Mesendoderm (in vitro differentiated cells): ENCODE results near the gene IL17RE.

Source experiments
- DNase-seq: peaks from one replicate; pipeline ENCODE4 v3.0.0; 2013
- H2AK5ac ChIP-seq: 2 replicates; pipeline ENCODE4 v1.6.1; 2013; ENCODE audit warnings: low read length, inconsistent platforms
- H2BK120ac ChIP-seq: 2 replicates; pipeline ENCODE4 v1.6.1; 2013; ENCODE audit warnings: low read depth, mild to moderate bottlenecking, low read length, moderate library complexity, mixed read lengths
- H2BK15ac ChIP-seq: replicated peaks from 2 replicates; pipeline ENCODE4 v1.6.1; 2013; ENCODE audit warnings: low read depth, mild to moderate bottlenecking, moderate library complexity
- H2BK5ac ChIP-seq: 2 replicates; pipeline ENCODE4 v1.6.1; 2013; ENCODE audit warnings: low read length, inconsistent platforms
- H3K18ac ChIP-seq: 2 replicates; pipeline ENCODE4 v1.6.1; 2013; ENCODE audit warnings: mild to moderate bottlenecking, low read length, mixed read lengths
- H3K23ac ChIP-seq: one replicate; pipeline ENCODE4 v1.6.1; 2013; ENCODE audit warnings: low read length
- H3K27ac ChIP-seq: 2 replicates; pipeline ENCODE4 v1.5.1; 2013; ENCODE audit warnings: low read depth, mild to moderate bottlenecking, inconsistent platforms, low read length, moderate library complexity
- H3K27me3 ChIP-seq: 2 replicates; pipeline ENCODE4 v1.6.1; 2013; ENCODE audit warnings: low read length, control low read depth, mild to moderate bottlenecking, inconsistent platforms; ENCODE audit not compliant: insufficient read depth, poor library complexity
- H3K36me3 ChIP-seq: 2 replicates; pipeline ENCODE4 v1.6.1; 2013; ENCODE audit warnings: low read length, inconsistent platforms; ENCODE audit not compliant: control insufficient read depth, insufficient read depth
- H3K4ac ChIP-seq: one replicate; pipeline ENCODE4 v1.6.1; 2013; ENCODE audit warnings: low read depth, mild to moderate bottlenecking, low read length, moderate library complexity
- H3K4me1 ChIP-seq: 2 replicates; pipeline ENCODE4 v1.6.1; 2013; ENCODE audit warnings: low read depth, low read length, inconsistent platforms; ENCODE audit not compliant: control insufficient read depth
- H3K4me2 ChIP-seq: 2 replicates; pipeline ENCODE4 v1.6.1; 2013; ENCODE audit warnings: low read length
- H3K4me3 ChIP-seq: 2 replicates; pipeline ENCODE4 v1.5.1; 2013; ENCODE audit warnings: mild to moderate bottlenecking, low read length
- H3K56ac ChIP-seq: one replicate; pipeline ENCODE4 v1.6.1; 2013; ENCODE audit warnings: low read length
- H3K79me1 ChIP-seq: 2 replicates; pipeline ENCODE4 v1.6.1; 2013; ENCODE audit warnings: low read length, inconsistent platforms
- H3K79me2 ChIP-seq: 2 replicates; pipeline ENCODE4 v1.6.1; 2013; ENCODE audit warnings: mild to moderate bottlenecking, low read length; ENCODE audit not compliant: control insufficient read depth, insufficient read depth
- H3K9ac ChIP-seq: 2 replicates; pipeline ENCODE4 v1.6.1; 2013; ENCODE audit warnings: low read length, inconsistent platforms
- H4K5ac ChIP-seq: one replicate; pipeline ENCODE4 v1.6.1; 2013; ENCODE audit warnings: low read length
- H4K8ac ChIP-seq: one replicate; pipeline ENCODE4 v1.6.1; 2013; ENCODE audit warnings: low read depth, mild to moderate bottlenecking, control low read depth, low read length, moderate library complexity
- WGBS: extraction: QIAGEN DNeasy Blood & Tissue Kit; methylation state at CpG from one replicate; pipeline ENCODE4 v1.1.7; 2013; ENCODE audit warnings: low lambda C conversion rate, missing lambda C conversion rate; ENCODE audit not compliant: insufficient coverage; ENCODE audit errors: extremely low coverage; 5-methylcytosine and 5-hydroxymethylcytosine counted together

Gene IL17RE

DNA sequence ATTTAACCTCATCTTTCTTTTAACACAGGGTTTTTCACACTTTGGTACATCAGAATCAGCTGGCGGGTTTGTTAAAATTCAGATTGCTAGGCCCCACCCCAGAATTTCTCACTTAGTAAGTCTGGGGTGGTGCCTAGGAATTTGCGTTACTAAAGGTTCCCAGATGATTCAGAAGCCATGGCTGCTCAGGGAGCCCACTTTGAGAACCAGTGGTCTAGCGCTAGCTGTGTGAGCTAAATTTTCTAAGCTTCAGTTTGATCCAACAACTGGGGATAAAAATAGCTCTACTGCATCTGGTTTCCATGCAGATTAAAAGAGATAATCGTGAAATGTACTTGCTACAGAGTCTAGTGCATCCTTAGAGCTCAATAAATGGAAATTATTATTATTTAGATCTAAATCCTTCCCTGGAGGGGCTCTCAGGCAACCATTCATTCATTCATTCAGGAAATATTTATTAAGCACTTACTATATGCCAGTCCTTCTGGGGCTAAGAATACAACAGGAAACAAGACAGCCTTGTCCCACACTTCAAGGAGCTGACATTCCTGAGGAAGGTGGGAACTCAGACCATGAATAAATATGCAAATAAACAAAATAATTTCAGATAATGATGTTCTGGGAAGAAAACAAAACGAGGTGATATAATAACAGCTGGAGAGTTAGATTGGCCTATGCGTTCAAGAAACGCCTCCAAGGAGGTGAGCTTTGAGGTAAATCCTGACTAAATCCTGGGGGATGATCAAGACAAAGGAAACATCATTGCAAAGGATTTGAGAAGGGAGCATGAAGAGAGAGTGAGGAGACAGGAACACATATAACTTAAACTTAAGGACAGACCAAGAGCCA, 18.7 kb upstream of the IL17RE start:
- Histone ChIP-seq H3K4me3 (no peak overlapping the region), H3K23ac (no peak overlapping the region), H4K5ac (no peak overlapping the region), H2BK120ac (no peak overlapping the region), H3K27ac (no peak overlapping the region), H3K79me1 (no peaks in the 10 kb centered on the region), H3K4ac (no peak overlapping the region), H3K9ac (no peak overlapping the region), H4K8ac (no peak overlapping the region), H3K79me2 (no peaks in the 10 kb centered on the region), H3K56ac (no peak overlapping the region), H3K18ac (no peak overlapping the region), H3K4me2 (no peak overlapping the region), H3K27me3 (no peaks in the 10 kb centered on the region), H2BK5ac (no peak overlapping the region), H3K36me3 (no peaks in the 10 kb centered on the region), H2AK5ac (no peak overlapping the region), H2BK15ac (no peak overlapping the region), H3K4me1 (no peaks in the 10 kb centered on the region)
- WGBS: no CpG with 5 or more reads among the region's 7 CpGs
- DNase-seq: peak; percentile 41

DNA sequence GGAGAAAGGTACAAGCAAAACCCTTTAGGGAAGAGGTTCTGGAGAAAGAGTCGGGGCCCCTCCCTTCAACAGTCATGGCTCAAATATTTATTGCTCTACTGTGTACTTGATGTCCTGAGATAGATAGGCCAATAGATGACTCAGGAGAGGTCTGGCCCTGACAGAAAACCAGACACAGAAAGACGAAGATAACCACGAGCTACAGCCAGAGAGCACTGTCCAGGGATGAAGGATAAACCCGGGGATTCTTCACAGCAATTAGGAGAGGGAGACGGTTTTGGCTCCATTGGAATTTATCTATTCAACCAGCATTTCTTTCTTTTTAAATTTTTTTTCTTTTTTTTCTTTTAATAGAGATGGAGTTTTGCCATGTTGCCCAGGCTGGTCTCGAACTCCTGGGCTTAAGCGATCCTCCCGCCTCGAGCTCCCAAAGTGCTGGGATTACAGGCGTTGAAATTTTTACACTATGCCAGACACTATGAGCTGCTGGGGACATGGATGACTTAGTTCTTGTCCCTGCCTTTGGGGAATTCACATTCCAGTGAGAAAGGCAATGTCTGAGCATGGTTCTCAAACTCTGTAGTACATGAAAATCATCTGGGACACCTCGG, 18.0 kb upstream of the IL17RE start:
- no peak overlapping the region for H4K8ac ChIP-seq
- H3K36me3 ChIP-seq: no peaks in the 10 kb centered on the region
- H3K9ac ChIP-seq: no peak overlapping the region
- H3K79me1 ChIP-seq: no peaks in the 10 kb centered on the region
- H2BK5ac ChIP-seq: no peak overlapping the region
- no peak overlapping the region for H2BK15ac ChIP-seq
- no peak overlapping the region for H3K4me3 ChIP-seq
- no CpG with 5 or more reads among the region's 11 CpGs for WGBS
- H2BK120ac ChIP-seq: no peak overlapping the region
- H3K4me2 ChIP-seq: no peak overlapping the region
- no peak overlapping the region for H3K27ac ChIP-seq
- H3K18ac ChIP-seq: no peak overlapping the region
- no peaks in the 10 kb centered on the region for H3K27me3 ChIP-seq
- H2AK5ac ChIP-seq: no peak overlapping the region
- H3K23ac ChIP-seq: no peak overlapping the region
- no peak overlapping the region for H4K5ac ChIP-seq
- no peaks in the 10 kb centered on the region for H3K4me1 ChIP-seq
- H3K4ac ChIP-seq: no peak overlapping the region
- no peaks in the 10 kb centered on the region for H3K79me2 ChIP-seq
- DNase-seq: peak; percentile 71
- H3K56ac ChIP-seq: no peak overlapping the region

DNA sequence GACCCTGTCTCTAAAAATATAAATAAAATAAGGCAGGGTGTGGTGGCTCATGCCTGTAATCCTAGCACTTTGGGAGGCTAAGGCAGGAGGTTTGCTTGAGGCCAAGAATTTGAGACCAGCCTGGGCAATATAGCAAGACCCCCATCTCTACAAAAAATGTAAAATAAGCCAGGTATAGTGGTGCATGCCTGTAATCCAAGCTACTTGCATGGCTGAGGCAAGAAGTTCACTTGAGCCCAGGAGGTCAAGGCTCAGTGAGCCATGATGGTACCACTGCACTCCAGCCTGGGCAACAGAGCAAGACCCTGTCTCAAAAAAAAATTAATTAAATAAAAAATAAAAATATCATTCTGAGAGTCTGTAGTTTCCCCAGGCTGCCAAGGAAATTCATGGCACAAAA, 16.3 kb upstream of the IL17RE start:
- no peak overlapping the region for H4K8ac ChIP-seq
- no peak overlapping the region for H2BK15ac ChIP-seq
- H3K23ac ChIP-seq: no peak overlapping the region
- no peak overlapping the region for H2AK5ac ChIP-seq
- H3K27ac ChIP-seq: no peak overlapping the region
- H4K5ac ChIP-seq: no peak overlapping the region
- no peaks in the 10 kb centered on the region for H3K27me3 ChIP-seq
- H3K4me3 ChIP-seq: no peak overlapping the region
- no peak overlapping the region for H3K56ac ChIP-seq
- DNase-seq: no peak
- H3K36me3 ChIP-seq: no peaks in the 10 kb centered on the region
- no peak overlapping the region for H3K18ac ChIP-seq
- no peak overlapping the region for H3K4me2 ChIP-seq
- no peak overlapping the region for H3K4ac ChIP-seq
- H3K4me1 ChIP-seq: no peaks in the 10 kb centered on the region
- H3K79me2 ChIP-seq: peaks cover 8% of the 10 kb centered on the region
- no peak overlapping the region for H2BK5ac ChIP-seq
- H3K9ac ChIP-seq: no peak overlapping the region
- peaks cover 5% of the 10 kb centered on the region for H3K79me1 ChIP-seq
- H2BK120ac ChIP-seq: no peak overlapping the region

DNA sequence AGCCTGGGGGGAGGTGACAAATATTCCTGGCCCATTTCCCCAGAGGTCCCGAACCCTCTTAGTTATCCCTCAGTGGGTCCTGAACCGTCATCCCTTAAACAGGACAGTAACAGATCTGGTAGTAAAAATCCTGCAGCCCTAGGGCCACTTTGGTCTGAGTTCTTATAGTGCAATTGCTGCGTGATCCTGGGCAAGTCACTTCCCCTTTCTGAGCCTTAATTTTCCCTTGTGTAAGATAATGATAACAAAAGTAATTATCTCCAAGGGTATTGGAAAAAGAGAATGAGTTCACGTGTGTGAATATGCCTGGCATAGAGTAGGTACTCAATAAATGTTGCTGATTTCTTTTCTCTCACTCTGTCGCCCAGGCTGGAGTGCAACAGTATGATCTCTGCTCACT, 15.2 kb upstream of the IL17RE start:
- Histone ChIP-seq H3K56ac (no peak overlapping the region), H3K4ac (no peak overlapping the region), H3K79me2 (peaks cover 11% of the 10 kb centered on the region), H3K79me1 (peaks cover 6% of the 10 kb centered on the region), H3K4me2 (no peak overlapping the region), H3K4me3 (no peak overlapping the region), H3K18ac (no peak overlapping the region), H3K36me3 (no peaks in the 10 kb centered on the region), H3K9ac (no peak overlapping the region), H3K23ac (no peak overlapping the region), H2BK120ac (no peak overlapping the region), H4K8ac (no peak overlapping the region), H3K27ac (no peak overlapping the region), H3K27me3 (no peaks in the 10 kb centered on the region), H3K4me1 (no peaks in the 10 kb centered on the region), H2BK5ac (no peak overlapping the region), H2BK15ac (no peak overlapping the region), H4K5ac (no peak overlapping the region), H2AK5ac (no peak overlapping the region)
- WGBS: no CpG with 5 or more reads among the region's 5 CpGs
- no peak for DNase-seq

DNA sequence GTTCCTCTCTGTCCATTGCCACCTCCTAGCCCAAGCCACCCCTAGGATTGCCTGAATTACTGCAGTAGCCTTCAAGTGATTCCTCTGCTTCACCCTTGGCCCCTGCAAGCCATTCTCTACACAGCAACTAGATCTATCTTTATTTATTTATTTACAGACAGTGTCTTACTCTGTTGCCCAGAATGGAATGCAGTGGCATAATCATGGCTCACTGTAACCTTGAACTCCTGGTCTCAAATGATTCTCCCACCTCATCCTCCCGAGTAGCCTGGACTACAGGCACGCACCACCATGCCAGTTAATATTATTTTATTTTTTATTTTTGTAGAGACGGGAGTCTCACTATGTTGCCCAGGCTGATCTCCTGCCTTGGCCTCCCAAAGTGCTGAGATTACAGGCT, 14.1 kb upstream of the IL17RE start:
- no CpG with 5 or more reads among the region's 3 CpGs for WGBS
- H3K79me2 ChIP-seq: peaks cover 13% of the 10 kb centered on the region
- H3K4ac ChIP-seq: no peak overlapping the region

More for the DNA sequence above, 14.1 kb upstream of the IL17RE start:
- Histone ChIP-seq H3K4me3 (no peak overlapping the region), H3K18ac (no peak overlapping the region), H3K27me3 (no peaks in the 10 kb centered on the region), H2AK5ac (no peak overlapping the region), H3K27ac (no peak overlapping the region), H3K79me1 (peaks cover 11% of the 10 kb centered on the region), H2BK5ac (no peak overlapping the region), H3K9ac (no peak overlapping the region), H2BK15ac (no peak overlapping the region), H2BK120ac (no peak overlapping the region), H4K8ac (no peak overlapping the region), H4K5ac (no peak overlapping the region), H3K56ac (no peak overlapping the region), H3K4me2 (no peak overlapping the region), H3K36me3 (peaks cover 6% of the 10 kb centered on the region), H3K4me1 (no peaks in the 10 kb centered on the region), H3K23ac (no peak overlapping the region)
- no peak for DNase-seq
